OCI-M1 (cell line): ENCODE data around the gene OR9Q1.

Experiments used
- DNase-seq: peaks from one replicate; lab custom pipeline; 2025; lab: John Stamatoyannopoulos, UW

OR9Q1 gene

GRCh38 chr11:58034471-58034870 is 10.8 kb downstream of the OR9Q1 start:
- no peak for DNase-seq

- DNase-seq, result no peak
Measured at GRCh38 chr11:58039589-58039988, 15.9 kb downstream of the OR9Q1 start.

- no peak for DNase-seq
Measured at GRCh38 chr11:58043379-58043778, 19.7 kb downstream of the OR9Q1 start.

DNA sequence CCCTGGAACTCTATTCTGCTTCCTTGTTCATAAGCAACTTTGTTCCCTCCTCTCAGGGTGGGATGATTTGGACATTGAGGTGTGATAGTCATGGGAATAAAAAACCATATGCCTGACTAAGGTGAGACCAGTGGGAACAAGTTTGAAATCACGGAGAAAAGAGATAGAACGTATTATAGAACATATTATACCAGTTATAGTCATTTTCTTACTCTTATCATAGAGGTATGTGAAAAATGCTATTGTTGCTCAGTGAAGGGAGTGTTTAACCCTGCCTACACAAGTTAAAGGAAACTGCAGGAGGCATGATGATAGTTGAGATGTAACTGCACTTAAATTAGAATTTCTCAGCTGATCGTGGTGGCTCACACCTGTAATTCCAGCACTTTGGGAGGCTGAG is 22.6 kb downstream of the OR9Q1 start:
- no peak for DNase-seq

GRCh38 chr11:58047818-58048217 is 24.1 kb downstream of the OR9Q1 start:
- peak; percentile 19 for DNase-seq

GRCh38 chr11:58055806-58056401 is 32.2 kb downstream of the OR9Q1 start:
- peak; percentile 5 for DNase-seq

- DNase-seq, result no peak
Measured at GRCh38 chr11:58057481-58057880, 33.8 kb downstream of the OR9Q1 start.

DNA sequence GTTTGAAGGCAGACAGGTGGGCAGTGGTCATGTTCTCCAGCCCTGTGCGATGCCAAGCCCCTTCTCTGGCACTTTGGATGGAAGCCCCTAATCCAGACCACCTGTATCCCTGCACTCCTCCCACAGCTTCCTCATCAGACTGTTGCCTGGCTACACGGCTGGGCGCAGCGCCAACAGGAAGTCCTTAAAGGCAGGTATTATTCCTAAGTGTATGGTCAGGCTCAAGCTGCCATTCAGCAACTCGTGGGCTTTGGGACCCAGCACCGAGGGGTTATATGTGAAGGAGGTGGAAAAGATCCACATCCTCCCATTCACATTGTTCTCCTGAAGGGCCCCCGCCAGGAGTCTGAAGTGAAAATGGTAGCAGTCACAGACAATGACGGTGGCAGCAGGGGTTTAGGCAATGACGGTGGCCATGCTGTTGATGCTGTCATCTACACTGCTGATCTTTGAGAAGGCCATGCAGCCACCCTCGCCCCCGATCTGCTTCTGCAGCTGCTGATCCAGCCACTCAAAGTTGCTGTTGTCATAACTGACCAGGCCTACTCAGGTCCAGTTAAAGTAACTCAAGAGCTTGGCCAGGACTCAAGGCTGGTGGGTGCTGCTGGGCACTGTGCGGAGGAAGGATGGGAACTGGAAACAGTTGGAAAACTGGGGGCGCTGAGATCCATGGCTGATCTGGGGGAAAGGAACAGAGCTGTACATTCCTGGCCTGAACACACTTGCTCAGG is 34.8 kb downstream of the OR9Q1 start:
- no peak for DNase-seq

DNA sequence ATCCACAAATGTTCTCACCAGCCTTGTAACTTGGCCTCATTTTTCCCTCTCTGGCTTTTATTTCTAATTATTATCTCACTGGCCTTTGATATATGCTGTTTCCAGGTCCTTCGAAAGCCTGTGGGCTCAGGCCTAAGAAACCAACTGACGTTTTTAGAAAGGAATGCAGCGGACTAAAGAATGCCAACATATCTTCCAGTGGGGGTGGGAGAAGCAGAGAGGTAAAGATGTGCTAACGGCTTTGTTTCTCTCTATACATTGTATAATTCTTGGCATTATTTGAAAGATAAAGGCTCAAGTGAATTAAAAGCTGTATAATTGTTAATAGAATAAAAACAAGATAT is 35.3 kb downstream of the OR9Q1 start:
- DNase-seq, result no peak

DNA sequence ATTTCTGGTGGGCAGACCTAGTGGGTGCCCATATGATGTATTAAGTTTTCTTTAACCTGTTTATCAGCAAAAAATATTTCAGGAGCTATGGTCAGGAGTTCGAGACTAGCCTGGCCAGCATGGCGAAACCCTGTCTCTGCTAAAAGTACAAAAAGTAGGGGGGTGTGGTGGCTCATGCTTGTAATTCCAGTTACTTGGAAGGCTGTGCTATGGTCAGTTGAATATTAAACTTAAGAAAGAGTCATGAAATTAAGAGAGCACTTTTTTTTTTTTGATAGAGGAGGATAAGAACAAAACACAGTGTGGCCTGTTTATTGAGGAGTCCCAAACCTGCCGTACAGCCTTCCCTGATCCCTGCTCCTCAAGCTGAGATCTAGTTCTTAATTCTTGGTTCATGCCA is 36.9 kb downstream of the OR9Q1 start:
- no peak for DNase-seq

DNA sequence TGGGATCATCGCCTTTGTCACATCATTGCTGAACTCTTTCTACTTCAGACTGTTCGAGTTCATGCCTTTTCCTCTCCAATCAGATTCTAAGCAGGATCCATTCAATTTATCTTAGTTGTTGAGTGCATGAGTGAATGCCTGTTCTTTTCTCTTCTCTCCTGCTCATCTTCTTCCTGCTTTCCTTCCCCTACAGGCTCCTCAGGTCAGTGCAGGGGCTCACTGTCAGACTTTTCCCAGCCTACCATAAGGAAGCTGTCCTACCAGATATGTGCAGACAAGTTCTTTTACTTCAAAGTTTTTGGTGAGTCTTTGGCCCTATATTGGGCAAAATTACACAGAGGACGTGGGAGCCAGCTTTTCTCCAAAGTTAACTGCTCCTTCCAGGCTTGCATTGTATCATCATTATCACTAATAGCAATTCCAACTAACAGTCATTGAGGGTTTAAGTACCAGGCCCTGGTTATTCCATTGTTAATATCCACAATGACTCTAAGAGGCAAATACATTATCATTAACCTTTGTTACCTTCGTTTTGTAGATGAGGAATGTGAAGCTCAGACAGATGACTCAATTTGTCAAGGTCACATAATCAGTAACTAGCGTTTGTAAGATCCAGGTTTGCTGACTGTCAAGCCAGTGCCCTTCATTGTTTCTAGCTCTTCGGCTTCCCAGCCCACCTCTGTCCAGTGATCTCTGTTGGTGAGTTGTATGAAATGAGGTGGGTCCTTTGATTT is 37.4 kb downstream of the OR9Q1 start:
- DNase-seq, result no peak

GRCh38 chr11:58061813-58062212 is 38.1 kb downstream of the OR9Q1 start:
- peak; percentile 44 for DNase-seq

DNA sequence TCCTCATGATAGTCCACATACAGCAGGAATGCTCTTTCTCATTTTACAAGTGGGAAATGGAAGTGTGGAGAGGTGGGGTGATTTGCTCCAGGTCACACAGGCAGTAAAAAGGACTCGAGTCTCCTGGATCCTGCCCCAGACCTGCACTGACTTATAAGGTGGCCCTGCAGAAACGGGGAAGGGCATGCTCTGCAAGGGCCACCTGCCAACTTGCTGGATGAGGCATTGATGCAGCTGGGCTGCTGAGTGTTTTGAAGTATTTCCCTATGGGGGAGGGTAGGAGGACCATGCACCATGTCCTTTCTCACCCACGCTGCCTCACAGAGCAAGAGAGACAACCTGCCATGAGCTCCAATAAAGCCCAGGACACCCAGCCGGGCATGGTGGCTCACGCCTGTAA is 44.0 kb downstream of the OR9Q1 start:
- DNase-seq, result no peak

- no peak for DNase-seq
Measured at GRCh38 chr11:58068655-58069054, 45.0 kb downstream of the OR9Q1 start.

DNA sequence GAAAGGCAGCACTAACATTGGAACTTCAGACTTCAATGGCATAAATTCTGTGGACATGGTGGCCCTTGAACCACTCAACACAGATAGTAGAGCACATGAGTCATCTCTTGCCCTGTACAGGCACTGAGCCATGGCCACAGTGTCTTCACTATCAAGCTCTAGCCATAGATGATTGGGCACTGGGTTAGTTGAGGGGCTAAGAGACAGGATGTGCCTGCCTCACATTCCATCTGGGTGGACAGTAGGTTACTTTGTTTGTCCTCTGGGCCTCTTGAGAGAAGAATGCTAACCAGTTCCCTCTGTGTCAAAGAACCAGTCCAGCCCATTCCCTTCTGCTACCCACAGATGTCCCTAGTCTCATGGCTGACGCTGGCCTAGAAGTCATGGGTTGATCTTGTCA is 46.9 kb downstream of the OR9Q1 start:
- DNase-seq, result no peak

DNA sequence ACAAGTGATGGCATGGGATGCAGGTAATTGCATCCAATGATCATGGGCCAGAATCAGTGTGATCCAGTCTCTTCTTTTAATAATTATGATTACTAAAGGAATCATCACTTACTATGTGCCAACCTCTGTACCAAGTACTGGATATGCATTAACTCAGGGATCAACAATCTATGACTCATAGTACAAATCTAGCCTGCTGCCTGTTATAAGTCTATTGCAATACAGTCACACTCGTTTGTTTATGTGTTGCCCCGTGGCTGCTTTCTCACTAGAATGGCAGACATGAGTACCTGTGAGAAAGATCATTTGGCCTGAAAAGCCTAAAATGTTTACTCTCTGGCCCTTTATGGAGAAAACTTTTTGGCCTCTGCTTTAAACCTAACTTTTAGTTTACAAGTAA is 52.1 kb downstream of the OR9Q1 start:
- no peak for DNase-seq

- no peak for DNase-seq
Measured at GRCh38 chr11:58086528-58086927, 62.8 kb downstream of the OR9Q1 start.

DNA sequence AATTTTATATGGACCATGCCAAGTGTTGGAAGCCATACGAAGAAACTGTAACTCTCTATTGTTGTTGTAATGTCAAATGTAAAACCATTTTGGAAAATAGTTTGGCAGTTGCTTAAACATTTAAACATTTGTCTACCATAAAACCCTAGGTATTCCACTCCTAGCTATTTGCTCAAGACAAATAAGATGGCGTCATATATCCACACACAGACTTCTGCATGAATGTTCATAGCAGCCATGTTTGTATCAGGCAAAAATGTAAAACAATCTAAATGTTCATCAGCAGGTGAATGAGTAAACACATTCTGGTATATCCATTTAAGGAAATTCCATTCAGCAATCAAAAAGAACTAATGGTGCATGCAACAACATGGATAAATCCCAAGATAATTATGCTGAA is 73.8 kb downstream of the OR9Q1 start:
- DNase-seq, result no peak

DNA sequence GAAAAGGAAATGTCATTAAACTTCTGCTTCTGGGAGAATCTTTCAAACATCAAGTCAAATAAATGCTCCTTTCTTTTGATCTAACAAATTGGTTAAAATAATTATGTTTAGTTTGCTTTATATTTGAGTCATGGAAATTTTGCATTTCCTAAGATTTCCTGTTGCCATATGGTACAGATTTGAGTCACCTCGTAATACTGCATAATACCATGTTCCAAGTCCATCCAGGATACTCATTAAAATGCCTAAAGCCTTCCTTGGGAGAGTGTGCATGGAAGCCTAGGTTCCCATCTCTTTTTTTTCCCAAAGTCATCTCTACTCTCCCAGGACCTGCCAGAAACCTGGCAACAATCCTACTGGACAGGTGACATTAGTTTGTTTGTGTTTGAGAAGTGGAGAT is 97.4 kb downstream of the OR9Q1 start:
- no peak for DNase-seq

GRCh38 chr11:58125469-58125868 is 101.8 kb downstream of the OR9Q1 start, which contains the start of gene OR9I1:
Gene OR9I1 (minus strand): TSS chr11:58125530. CDS start chr11:58119444, 6,086 bp downstream.
- no peak for DNase-seq

GRCh38 chr11:58127350-58127749 is 103.7 kb downstream of the OR9Q1 start:
- no peak for DNase-seq

GRCh38 chr11:58133309-58134076 is 109.8 kb downstream of the OR9Q1 start:
- no peak for DNase-seq

- DNase-seq, result no peak
Measured at GRCh38 chr11:58134151-58134550, 110.5 kb downstream of the OR9Q1 start.
